Dendritic cell treated with granulocyte-macrophage colony-stimulating factor and Interleukin-4, amounts not matched to agents 40 ng/mL and 50 ng/mL, for 4 days (primary cell): Measurements from ENCODE around the gene CTNS.
"Not testable (repeated sequence)": the region's sequence is repeated elsewhere in the genome, so short reads cannot be mapped to it uniquely, and the experiment has no call there.

Source experiments
- H3K27ac Mint-ChIP-seq: one replicate; pipeline ENCODE4 v1.8.0; 2022; ENCODE audit warnings: mild to moderate bottlenecking, mixed read lengths
- H3K27me3 Mint-ChIP-seq: one replicate; pipeline ENCODE4 v1.8.0; 2022; ENCODE audit warnings: mild to moderate bottlenecking, mixed read lengths
- H3K36me3 Mint-ChIP-seq: one replicate; pipeline ENCODE4 v1.8.0; 2022; ENCODE audit warnings: low read depth, mixed read lengths
- H3K4me1 Mint-ChIP-seq: one replicate; pipeline ENCODE4 v1.8.0; 2022; ENCODE audit warnings: low read depth, mixed read lengths
- H3K4me3 Mint-ChIP-seq: one replicate; pipeline ENCODE4 v1.8.0; 2022; ENCODE audit warnings: mild to moderate bottlenecking, moderate library complexity, mixed read lengths
- H3K9me3 Mint-ChIP-seq: one replicate; pipeline ENCODE4 v1.8.0; 2022; ENCODE audit warnings: mixed read lengths
- intact Hi-C: fragments of 100-400 bp; cut with micrococcal nuclease; formaldehyde crosslinking; loops from one replicate; pipeline ENCODE4 v1.15.0; 2022

CTNS gene

DNA sequence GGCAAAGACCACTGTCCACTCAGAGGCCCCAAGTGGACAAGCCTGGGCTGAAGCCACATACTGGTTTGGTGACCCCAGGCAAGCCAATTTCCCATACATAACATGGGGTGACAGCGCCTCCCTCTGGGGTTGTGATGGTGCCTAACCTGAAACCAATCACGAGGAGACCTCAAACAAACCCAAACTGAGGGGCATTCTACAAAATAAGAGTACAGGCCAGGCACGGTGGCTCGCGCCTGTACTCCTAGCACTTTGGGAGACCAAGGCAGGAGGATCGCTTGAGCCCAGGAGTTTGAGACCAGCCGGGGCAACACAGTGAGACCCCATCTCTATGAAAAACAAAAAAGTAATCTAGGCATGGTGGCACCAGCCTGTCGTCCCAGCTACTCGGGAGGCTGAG, 55.8 kb downstream of the CTNS start:
- no peak overlapping the region for H3K4me3 Mint-ChIP-seq
- no peaks in the 10 kb centered on the region for H3K9me3 Mint-ChIP-seq
- H3K36me3 Mint-ChIP-seq = no peaks in the 10 kb centered on the region
- H3K4me1 Mint-ChIP-seq = peaks cover 20% of the 10 kb centered on the region
- intact Hi-C loops = no loop called here
- peaks cover 33% of the 10 kb centered on the region for H3K27me3 Mint-ChIP-seq
- no peak overlapping the region for H3K27ac Mint-ChIP-seq

- Mint-ChIP-seq H3K4me1 (peaks cover 20% of the 10 kb centered on the region), H3K36me3 (no peaks in the 10 kb centered on the region), H3K4me3 (no peak overlapping the region), H3K27me3 (peaks cover 40% of the 10 kb centered on the region), H3K27ac (no peak overlapping the region), H3K9me3 (no peaks in the 10 kb centered on the region)
- intact Hi-C loops = no loop called here
Observed at GRCh38 chr17:3693141-3693540, 56.6 kb downstream of the CTNS start.

DNA sequence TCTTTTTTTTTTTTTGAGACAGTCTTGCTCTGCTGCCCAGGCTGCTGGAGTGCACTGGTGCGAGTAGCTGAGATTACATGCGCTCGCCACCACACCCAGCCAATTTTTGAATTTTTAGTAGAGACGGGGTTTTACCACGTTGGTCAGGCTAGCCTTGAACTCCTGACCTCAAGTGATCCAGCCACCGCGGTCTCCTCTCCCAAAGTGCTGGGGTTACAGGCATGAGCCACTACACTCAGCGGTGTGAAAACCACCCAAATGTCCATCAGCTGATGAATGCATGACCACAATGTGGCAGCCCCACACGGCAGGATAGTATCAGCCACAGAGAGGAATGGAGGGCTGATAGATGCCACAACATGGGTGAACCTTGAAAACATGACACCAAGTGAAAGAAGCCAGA, 57.3 kb downstream of the CTNS start:
- H3K27ac Mint-ChIP-seq = no peak overlapping the region
- intact Hi-C loops = no loop called here
- H3K36me3 Mint-ChIP-seq = no peaks in the 10 kb centered on the region
- peaks cover 45% of the 10 kb centered on the region for H3K27me3 Mint-ChIP-seq
- H3K4me3 Mint-ChIP-seq = no peak overlapping the region
- H3K4me1 Mint-ChIP-seq = peaks cover 20% of the 10 kb centered on the region
- no peaks in the 10 kb centered on the region for H3K9me3 Mint-ChIP-seq

DNA sequence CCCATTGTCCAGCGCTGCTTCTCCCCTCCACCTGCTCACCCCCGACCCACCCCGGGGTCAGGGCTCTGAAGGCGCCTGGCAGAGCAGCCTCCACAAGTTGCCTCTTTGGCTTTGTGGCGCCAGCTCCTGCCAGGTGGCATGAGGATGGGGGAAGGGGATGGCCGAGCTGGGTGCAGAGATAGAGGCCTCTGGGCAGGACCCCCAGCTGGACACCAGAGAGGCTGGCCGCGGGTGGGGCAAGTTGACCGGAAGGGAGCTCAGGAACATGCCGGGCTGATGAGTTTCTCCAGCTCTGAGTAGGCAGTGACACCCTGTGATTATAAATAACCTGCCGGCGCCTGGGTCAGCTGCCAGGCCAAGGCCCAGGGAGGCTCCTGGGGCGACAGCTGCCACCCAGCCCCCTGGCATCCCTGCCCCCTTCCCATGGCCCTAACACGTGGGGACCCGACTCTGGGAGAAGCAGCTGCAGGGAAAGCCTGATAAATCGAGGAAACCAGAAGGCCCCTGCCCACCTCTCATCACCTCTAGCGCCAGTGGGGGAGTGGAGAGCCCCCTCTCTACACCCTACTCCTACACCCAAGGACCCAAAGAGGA, 58.7 kb downstream of the CTNS start:
- Mint-ChIP-seq H3K27ac (no peak overlapping the region), H3K36me3 (no peaks in the 10 kb centered on the region), H3K9me3 (no peaks in the 10 kb centered on the region), H3K4me3 (peak overlapping the region; percentile 70), H3K4me1 (peaks cover 25% of the 10 kb centered on the region), H3K27me3 (peaks cover 45% of the 10 kb centered on the region)
- intact Hi-C loops = no loop called here

DNA sequence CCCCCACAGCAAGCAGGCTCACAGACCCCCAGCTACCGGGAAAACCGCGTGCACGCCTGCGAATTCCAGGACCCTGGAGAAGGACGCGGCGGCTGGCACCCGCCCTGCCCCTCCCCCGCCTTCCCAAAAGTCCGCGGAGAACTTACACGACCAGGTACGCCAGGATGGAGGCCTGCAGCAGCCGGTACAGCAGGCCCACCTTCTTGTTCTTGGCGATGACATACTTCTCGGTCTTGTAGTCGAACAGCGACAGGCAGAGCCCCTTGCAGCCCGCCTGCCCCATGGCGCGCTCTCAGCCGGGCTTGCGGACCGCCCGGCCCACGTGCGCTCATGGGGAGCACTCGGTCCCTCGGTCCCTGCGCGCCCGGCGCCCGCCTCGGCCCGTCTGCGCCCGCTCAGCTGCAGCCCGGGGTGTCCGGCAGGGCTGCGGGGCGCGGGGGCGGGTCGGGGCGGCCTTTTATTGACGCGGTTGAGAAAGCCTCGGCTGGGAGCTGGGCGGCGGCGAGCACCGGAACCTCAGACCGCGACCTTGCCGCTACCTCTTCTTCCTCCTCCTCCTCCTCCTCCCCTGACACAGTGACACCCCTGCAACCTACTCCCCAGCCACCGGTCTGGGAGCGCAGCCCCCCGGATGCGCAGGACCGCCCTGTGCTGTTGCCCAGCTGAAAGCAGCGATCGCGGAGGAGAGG, 59.3 kb downstream of the CTNS start, which contains the start of gene P2RX5:
Gene P2RX5, minus strand, starts transcription at position 433 of the 689 bp plus-strand sequence. Its CDS starts 150 bp downstream, at position 283.
- Mint-ChIP-seq H3K27me3 (peaks cover 45% of the 10 kb centered on the region), H3K4me1 (peaks cover 25% of the 10 kb centered on the region), H3K9me3 (no peaks in the 10 kb centered on the region), H3K36me3 (no peaks in the 10 kb centered on the region), H3K4me3 (peak within 1 kb of the TSS; percentile 89), H3K27ac (peak within 1 kb of the TSS; percentile 49)
- intact Hi-C loops = no loop called here

GRCh38 chr17:3697103-3697476, 60.5 kb downstream of the CTNS start:
- H3K4me1 Mint-ChIP-seq = peaks cover 25% of the 10 kb centered on the region
- H3K9me3 Mint-ChIP-seq = no peaks in the 10 kb centered on the region
- peaks cover 41% of the 10 kb centered on the region for H3K27me3 Mint-ChIP-seq
- intact Hi-C loops = no loop called here
- H3K27ac Mint-ChIP-seq = no peak overlapping the region
- H3K36me3 Mint-ChIP-seq = no peaks in the 10 kb centered on the region
- no peak overlapping the region for H3K4me3 Mint-ChIP-seq

GRCh38 chr17:3698139-3698538, 61.6 kb downstream of the CTNS start:
- Mint-ChIP-seq H3K27me3 (peaks cover 38% of the 10 kb centered on the region), H3K4me3 (no peak overlapping the region), H3K9me3 (no peaks in the 10 kb centered on the region), H3K4me1 (peaks cover 25% of the 10 kb centered on the region), H3K36me3 (no peaks in the 10 kb centered on the region), H3K27ac (no peak overlapping the region)
- intact Hi-C loops = no loop called here

DNA sequence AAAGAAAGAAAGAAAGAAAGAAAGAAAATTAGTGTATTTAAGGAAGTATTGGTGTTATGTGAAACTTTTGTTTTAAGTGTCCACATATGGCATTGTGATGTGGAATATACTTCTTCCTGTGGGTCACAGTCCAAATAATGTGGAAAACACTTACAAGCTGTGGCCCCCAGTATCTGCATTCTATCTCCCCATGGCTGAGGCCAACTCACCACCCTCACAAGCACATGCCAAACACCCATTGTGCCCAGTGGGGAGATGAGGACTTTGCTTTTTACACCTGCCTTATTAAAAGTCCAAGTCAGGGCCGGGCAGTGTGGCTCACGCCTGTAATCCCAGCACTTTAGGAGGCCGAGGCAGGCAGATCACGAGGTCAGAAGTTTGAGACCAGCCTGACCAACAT, 63.4 kb downstream of the CTNS start:
- Mint-ChIP-seq H3K4me1 (peaks cover 19% of the 10 kb centered on the region), H3K27me3 (peaks cover 28% of the 10 kb centered on the region), H3K36me3 (no peaks in the 10 kb centered on the region), H3K9me3 (no peaks in the 10 kb centered on the region), H3K4me3 (no peak overlapping the region), H3K27ac (no peak overlapping the region)
- intact Hi-C loops = no loop called here

GRCh38 chr17:3702041-3702539, 65.5 kb downstream of the CTNS start:
- H3K27ac Mint-ChIP-seq, intact Hi-C loops, H3K4me3 Mint-ChIP-seq, H3K4me1 Mint-ChIP-seq, H3K36me3 Mint-ChIP-seq, H3K9me3 Mint-ChIP-seq: not testable (repeated sequence)
- H3K27me3 Mint-ChIP-seq = peaks cover 16% of the 10 kb centered on the region

DNA sequence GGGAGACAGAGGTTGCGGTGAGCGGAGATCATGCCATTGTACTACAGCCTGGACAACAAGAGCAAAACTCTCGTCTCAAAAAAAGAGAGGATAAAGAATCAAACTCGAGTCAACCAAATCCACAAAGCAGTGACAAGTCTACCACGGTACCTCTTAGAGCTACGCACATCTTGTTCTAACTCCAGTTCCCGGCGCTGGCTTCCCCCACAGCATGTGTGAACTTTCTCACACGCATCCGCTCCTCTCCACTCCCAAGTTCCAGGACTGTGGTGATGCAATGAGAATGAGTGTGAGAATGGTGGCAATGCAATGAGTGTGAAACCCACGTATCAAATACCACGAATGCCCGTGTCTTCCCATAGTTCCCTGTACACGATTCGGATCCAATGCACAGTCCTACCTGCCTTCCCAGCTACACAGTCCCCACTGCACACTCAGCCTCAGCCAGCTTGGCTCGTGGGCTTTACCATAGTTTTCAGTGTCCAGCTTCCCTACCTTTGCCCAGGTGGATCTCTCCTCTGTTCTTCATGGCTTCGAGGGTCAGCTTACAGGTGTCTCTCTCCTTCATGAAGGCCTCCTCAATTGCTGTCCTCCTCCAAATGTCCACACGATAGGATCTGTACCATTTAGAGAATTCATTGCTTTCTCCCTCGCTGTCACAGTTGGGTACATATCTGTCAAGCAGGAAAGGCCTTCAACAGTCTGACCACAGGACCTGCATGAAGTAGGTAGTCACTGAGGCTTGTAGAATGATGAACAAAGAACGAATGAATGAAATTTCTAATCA, 68.6 kb downstream of the CTNS start:
- no peaks in the 10 kb centered on the region for H3K27me3 Mint-ChIP-seq
- H3K4me1 Mint-ChIP-seq = no peaks in the 10 kb centered on the region
- H3K27ac Mint-ChIP-seq = no peak overlapping the region
- no peaks in the 10 kb centered on the region for H3K36me3 Mint-ChIP-seq
- H3K9me3 Mint-ChIP-seq = no peaks in the 10 kb centered on the region
- intact Hi-C loops = no loop called here
- H3K4me3 Mint-ChIP-seq = no peak overlapping the region

DNA sequence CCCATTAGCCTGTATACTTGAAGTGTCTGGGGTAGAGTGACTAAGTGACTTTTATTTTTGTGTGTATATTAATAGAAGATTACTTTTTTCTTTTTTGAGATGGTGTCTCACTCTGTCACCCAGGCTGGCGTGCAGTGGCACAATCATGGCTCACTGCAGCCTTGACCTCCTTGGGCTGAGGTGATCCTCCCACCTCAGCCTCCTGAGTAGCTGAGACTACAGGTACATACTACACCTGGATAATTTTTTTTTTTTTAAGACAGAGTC, 69.1 kb downstream of the CTNS start:
- intact Hi-C loops, H3K4me3 Mint-ChIP-seq, H3K27ac Mint-ChIP-seq: not testable (repeated sequence)

DNA sequence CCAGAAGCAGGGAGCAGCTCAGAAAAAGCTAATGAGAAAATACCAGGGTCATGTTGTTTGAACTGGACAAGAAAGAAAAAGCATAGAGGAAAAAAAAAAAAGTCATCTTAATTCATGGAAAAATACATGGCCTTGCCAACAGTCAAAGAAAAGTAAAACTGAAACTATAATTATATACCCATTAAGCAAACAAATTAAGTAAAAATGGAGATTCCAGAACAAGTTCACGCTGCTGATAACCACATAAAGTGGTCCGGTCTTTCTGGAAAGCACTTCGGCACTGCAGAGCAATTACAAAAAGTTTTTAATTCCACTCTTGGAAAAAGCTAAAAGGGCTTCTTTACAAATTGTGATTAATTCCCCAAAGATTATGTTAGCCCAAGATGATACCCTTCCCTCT, 71.8 kb downstream of the CTNS start:
- no peaks in the 10 kb centered on the region for H3K9me3 Mint-ChIP-seq
- intact Hi-C loops = no loop called here
- no peak overlapping the region for H3K27ac Mint-ChIP-seq
- H3K27me3 Mint-ChIP-seq = no peaks in the 10 kb centered on the region
- peaks cover 16% of the 10 kb centered on the region for H3K36me3 Mint-ChIP-seq
- no peak overlapping the region for H3K4me3 Mint-ChIP-seq
- peaks cover 25% of the 10 kb centered on the region for H3K4me1 Mint-ChIP-seq

More for the DNA sequence above, 69.1 kb downstream of the CTNS start:
- not testable (repeated sequence) for H3K9me3 Mint-ChIP-seq, H3K27me3 Mint-ChIP-seq, H3K36me3 Mint-ChIP-seq, H3K4me1 Mint-ChIP-seq

GRCh38 chr17:3710951-3711383, 74.4 kb downstream of the CTNS start:
- Mint-ChIP-seq H3K9me3 (no peaks in the 10 kb centered on the region), H3K36me3 (peaks cover 42% of the 10 kb centered on the region), H3K27me3 (no peaks in the 10 kb centered on the region), H3K4me1 (peaks cover 25% of the 10 kb centered on the region), H3K27ac (peak overlapping the region; percentile 41), H3K4me3 (no peak overlapping the region)
- intact Hi-C loops = no loop called here
